OCI-LY3 (cell line): ENCODE results near the gene RASGRP3.
A peak's percentile ranks its signal among the peaks of the same experiment; 100 is the strongest.

ENCODE experiments used
- H2AFZ ChIP-seq: fragments of 200-600, 300-600 bp; shearing (Covaris generic); 2 replicates; pipeline ENCODE4 v1.6.0; 2014; ENCODE audit warnings: antibody characterized with exemption, low read depth, low read length
- H3K27ac ChIP-seq: fragments of 200-600, 300-600 bp; sonication (generic); 2 replicates; pipeline ENCODE4 v1.5.1; 2014; ENCODE audit warnings: mild to moderate bottlenecking, low read length, moderate library complexity, mixed read lengths
- H3K27me3 ChIP-seq: fragments of 200-600, 300-600 bp; sonication (generic); 2 replicates; pipeline ENCODE4 v1.6.1; 2014; ENCODE audit warnings: low read depth, low read length, mixed read lengths
- H3K36me3 ChIP-seq: fragments of 200-600, 300-600 bp; sonication (generic); replicated peaks from 2 replicates; pipeline ENCODE3; 2014; ENCODE audit warnings: low read depth, low read length, mixed read lengths
- H3K4me1 ChIP-seq: fragments of 300-600, 200-600 bp; sonication (generic); 2 replicates; pipeline ENCODE4 v1.6.1; 2014; ENCODE audit warnings: low read length, mixed read lengths
- H3K4me2 ChIP-seq: fragments of 200-600, 300-600 bp; sonication (generic); 2 replicates; pipeline ENCODE4 v1.6.1; 2014; ENCODE audit warnings: low read length, mixed read lengths
- H3K4me3 ChIP-seq: fragments of 300-600, 200-600 bp; sonication (generic); 2 replicates; pipeline ENCODE4 v1.5.1; 2014; ENCODE audit warnings: antibody characterized with exemption, mild to moderate bottlenecking, low read length, moderate library complexity
- H3K79me2 ChIP-seq: fragments of 300-600, 200-600 bp; shearing (Covaris generic); 2 replicates; pipeline ENCODE4 v1.6.1; 2014; ENCODE audit warnings: mild to moderate bottlenecking, low read length, mixed read lengths
- H3K9ac ChIP-seq: fragments of 300-600, 200-600 bp; shearing (Covaris generic); 2 replicates; pipeline ENCODE4 v1.6.0; 2014; ENCODE audit warnings: mild to moderate bottlenecking, low read length, moderate library complexity
- H3K9me3 ChIP-seq: fragments of 200-600, 300-600 bp; shearing (Covaris generic); 2 replicates; pipeline ENCODE4 v1.6.1; 2014; ENCODE audit warnings: low read length, mixed read lengths; ENCODE audit not compliant: insufficient read depth
- H4K20me1 ChIP-seq: fragments of 200-600, 300-600 bp; sonication (generic); 2 replicates; pipeline ENCODE4 v1.6.1; 2016; ENCODE audit warnings: low read length, mixed read lengths; ENCODE audit not compliant: insufficient read depth
- EZH2phosphoT487 ChIP-seq: fragments of 200-600 bp; shearing (Covaris generic); IDR thresholded peaks from 2 replicates; pipeline ENCODE4 v1.6.1; 2018; ENCODE audit warnings: antibody characterized with exemption, mixed run types, low read depth
- TF ChIP-seq, protein P1 (sequence below): fragments of 200-600, 300-600 bp; sonication (generic); IDR thresholded peaks from 2 replicates; pipeline ENCODE4 v1.5.1; 2014; ENCODE audit warnings: antibody characterized with exemption, low read length, low read depth

RASGRP3 gene

DNA sequence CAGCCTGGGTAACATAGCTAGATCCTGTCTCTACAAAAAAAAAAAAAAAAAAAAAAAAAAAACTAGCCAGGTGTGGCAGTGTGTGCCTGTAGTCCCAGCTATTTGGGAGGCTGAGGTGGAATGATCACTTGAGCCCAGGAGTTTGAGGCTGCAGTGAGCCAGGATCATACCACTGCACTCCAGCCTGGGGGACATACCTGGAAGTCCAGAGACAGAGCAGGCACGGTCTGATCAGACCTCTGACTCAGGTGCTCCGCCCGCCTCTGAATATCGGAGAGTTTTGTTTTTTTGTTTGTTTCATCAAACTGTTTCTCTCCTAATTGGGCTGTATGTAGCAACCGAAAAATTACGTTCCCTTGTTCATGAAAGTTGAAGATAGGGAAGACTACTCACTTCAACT is 49.2 kb downstream of the RASGRP3 start:
- Histone ChIP-seq H3K27me3 (no peaks in the 10 kb centered on the region), H2AFZ (no peak overlapping the region)

DNA sequence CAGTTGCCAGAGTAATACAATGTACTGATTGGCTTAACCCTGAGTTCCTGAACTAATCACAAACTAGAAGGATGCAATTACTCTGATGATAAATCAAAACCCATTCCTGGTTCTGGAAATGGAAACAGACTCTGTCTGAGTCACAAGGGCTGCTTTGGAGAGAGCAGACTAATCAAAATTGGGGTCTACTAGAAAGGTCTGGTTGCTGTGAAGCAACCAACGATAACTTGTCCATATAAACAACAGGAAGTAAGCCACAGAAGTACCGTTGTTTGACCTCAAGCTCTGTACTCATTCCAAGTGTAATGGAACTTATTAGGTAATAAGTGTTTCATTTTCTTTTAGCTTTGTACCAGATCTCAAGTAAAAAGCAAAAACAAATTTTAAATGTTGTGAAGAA is 49.7 kb downstream of the RASGRP3 start:
- Histone ChIP-seq H3K9me3 (no peaks in the 10 kb centered on the region), H3K9ac (no peak overlapping the region), H3K4me2 (no peak overlapping the region), H3K36me3 (peaks cover 76% of the 10 kb centered on the region), H4K20me1 (no peaks in the 10 kb centered on the region), H3K27ac (peak overlapping the region; percentile 98), H3K4me3 (no peak overlapping the region), H3K4me1 (peaks cover 53% of the 10 kb centered on the region), H3K27me3 (no peaks in the 10 kb centered on the region), H3K79me2 (peaks cover 22% of the 10 kb centered on the region), H2AFZ (no peak overlapping the region)
- no peak for TF ChIP-seq EZH2phosphoT487
- TF ChIP-seq, protein P1, sequence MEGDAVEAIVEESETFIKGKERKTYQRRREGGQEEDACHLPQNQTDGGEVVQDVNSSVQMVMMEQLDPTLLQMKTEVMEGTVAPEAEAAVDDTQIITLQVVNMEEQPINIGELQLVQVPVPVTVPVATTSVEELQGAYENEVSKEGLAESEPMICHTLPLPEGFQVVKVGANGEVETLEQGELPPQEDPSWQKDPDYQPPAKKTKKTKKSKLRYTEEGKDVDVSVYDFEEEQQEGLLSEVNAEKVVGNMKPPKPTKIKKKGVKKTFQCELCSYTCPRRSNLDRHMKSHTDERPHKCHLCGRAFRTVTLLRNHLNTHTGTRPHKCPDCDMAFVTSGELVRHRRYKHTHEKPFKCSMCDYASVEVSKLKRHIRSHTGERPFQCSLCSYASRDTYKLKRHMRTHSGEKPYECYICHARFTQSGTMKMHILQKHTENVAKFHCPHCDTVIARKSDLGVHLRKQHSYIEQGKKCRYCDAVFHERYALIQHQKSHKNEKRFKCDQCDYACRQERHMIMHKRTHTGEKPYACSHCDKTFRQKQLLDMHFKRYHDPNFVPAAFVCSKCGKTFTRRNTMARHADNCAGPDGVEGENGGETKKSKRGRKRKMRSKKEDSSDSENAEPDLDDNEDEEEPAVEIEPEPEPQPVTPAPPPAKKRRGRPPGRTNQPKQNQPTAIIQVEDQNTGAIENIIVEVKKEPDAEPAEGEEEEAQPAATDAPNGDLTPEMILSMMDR: no peak

More for the DNA sequence above, 49.2 kb downstream of the RASGRP3 start:
- Histone ChIP-seq H3K4me2 (no peak overlapping the region), H3K4me1 (peaks cover 49% of the 10 kb centered on the region), H3K4me3 (no peak overlapping the region), H3K27ac (peak overlapping the region; percentile 98), H3K9ac (no peak overlapping the region), H3K9me3 (no peaks in the 10 kb centered on the region), H4K20me1 (no peaks in the 10 kb centered on the region), H3K79me2 (peaks cover 22% of the 10 kb centered on the region), H3K36me3 (peaks cover 81% of the 10 kb centered on the region)
- TF ChIP-seq EZH2phosphoT487: no peak
- TF ChIP-seq, protein P1: no peak

DNA sequence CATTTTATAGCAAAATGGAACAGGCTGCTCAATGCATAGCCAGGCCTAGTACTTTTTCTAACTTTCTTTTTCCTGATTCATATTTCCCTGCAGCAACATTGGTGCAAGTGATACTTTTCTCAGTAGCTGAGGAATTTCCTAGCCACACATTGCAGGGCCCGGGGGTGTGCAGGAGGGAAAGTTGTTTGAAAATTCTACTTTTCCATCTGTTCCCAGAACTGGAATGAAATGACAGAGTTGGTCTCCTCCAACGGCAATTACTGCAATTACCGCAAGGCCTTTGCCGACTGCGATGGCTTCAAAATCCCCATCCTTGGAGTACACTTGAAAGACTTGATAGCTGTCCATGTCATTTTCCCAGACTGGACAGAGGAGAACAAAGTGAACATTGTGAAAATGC is 50.5 kb downstream of the RASGRP3 start:
- Histone ChIP-seq H2AFZ (no peak overlapping the region), H3K9me3 (no peaks in the 10 kb centered on the region), H3K36me3 (peaks cover 73% of the 10 kb centered on the region), H3K4me1 (peaks cover 61% of the 10 kb centered on the region), H3K27me3 (no peaks in the 10 kb centered on the region), H3K9ac (no peak overlapping the region), H4K20me1 (no peaks in the 10 kb centered on the region), H3K4me3 (no peak overlapping the region), H3K4me2 (no peak overlapping the region), H3K79me2 (peaks cover 26% of the 10 kb centered on the region), H3K27ac (peak overlapping the region; percentile 98)
- no peak for TF ChIP-seq EZH2phosphoT487
- TF ChIP-seq, protein P1: no peak

DNA sequence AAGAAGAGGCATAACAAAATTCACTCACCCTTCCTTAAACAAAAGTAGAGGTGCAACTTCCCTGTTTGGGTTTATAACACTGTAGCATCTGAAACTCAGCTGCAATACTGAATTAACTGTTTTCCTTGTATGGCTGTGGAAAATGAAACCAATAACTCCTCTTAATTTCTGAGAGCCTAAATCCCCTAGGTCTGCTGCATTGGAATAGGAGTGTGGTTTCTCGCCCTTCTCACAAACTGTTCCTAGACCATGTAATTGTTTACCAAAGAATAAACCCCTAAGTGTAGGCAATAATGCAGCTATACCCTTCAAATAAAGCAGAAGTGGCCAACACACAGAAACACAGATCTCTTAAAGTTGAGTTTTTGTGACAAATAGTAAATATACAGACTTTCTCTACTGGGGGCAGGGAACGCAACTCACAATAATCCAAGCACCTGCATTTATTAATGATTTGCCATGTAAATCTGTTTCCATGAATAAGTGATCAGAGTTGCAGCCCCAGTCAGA is 52.0 kb downstream of the RASGRP3 start:
- H4K20me1 ChIP-seq: no peaks in the 10 kb centered on the region
- H3K36me3 ChIP-seq: peaks cover 75% of the 10 kb centered on the region
- no peaks in the 10 kb centered on the region for H3K27me3 ChIP-seq
- H3K4me2 ChIP-seq: peak overlapping the region; percentile 32
- no peaks in the 10 kb centered on the region for H3K9me3 ChIP-seq
- TF ChIP-seq, protein P1: no peak
- TF ChIP-seq EZH2phosphoT487: no peak
- H3K9ac ChIP-seq: peak overlapping the region; percentile 53
- no peak overlapping the region for H3K4me3 ChIP-seq
- H3K27ac ChIP-seq: peak overlapping the region; percentile 98
- H2AFZ ChIP-seq: no peak overlapping the region
- peaks cover 42% of the 10 kb centered on the region for H3K79me2 ChIP-seq
- H3K4me1 ChIP-seq: peaks cover 77% of the 10 kb centered on the region
